ENCODE results near the gene CACNA2D3. TPM values are rescaled to one million over a fixed set of nuclear protein-coding genes. Genes with fewer than 3 reads are reported as not detected.

Gene CACNA2D3
- polyA plus RNA-seq, 1 donor from 2014 or later: 26.2 TPM

GRCh38 chr3:54746722-54747121, 624.4 kb downstream of the CACNA2D3 start:
- Histone ChIP-seq H2AFZ (ENCODE audit: low read depth, low read length) (no peak overlapping the region), H3K36me3 (ENCODE audit: insufficient read depth, low read length) (no peaks in the 10 kb centered on the region), H4K20me1 (ENCODE audit: insufficient read depth) (no peaks in the 10 kb centered on the region), H3K9ac (ENCODE audit: low read length) (no peak overlapping the region), H3K9me3 (ENCODE audit: low read length) (no peaks in the 10 kb centered on the region), H3K79me2 (replicated peaks; ENCODE audit: insufficient read depth, low read length) (no peaks in the 10 kb centered on the region), H3K4me2 (ENCODE audit: low read length) (no peak overlapping the region), H3K27me3 (ENCODE audit: insufficient read depth, low read depth, low read length) (no peaks in the 10 kb centered on the region), H3K9me2 (ENCODE audit: insufficient read depth, low read length) (no peaks in the 10 kb centered on the region), H3K4me3 (ENCODE audit: low read length) (no peak overlapping the region), H3F3A (ENCODE audit: insufficient read depth, low read length, poor library complexity, severe bottlenecking) (no peaks in the 10 kb centered on the region), H3K27ac (ENCODE audit: low read length) (no peak overlapping the region)
- no peak for TF ChIP-seq MXI1 (conservative IDR thresholded peaks at IDR 0.05; ENCODE audit: poor library complexity, severe bottlenecking)
- TF ChIP-seq TAF1 (IDR thresholded peaks at IDR 0.05; ENCODE audit: low read depth): no peak
- no peak for TF ChIP-seq RAD21 (conservative IDR thresholded peaks at IDR 0.05)
- no peak for TF ChIP-seq EP300 (conservative IDR thresholded peaks at IDR 0.05; ENCODE audit: poor library complexity, severe bottlenecking)
- no peak for TF ChIP-seq CTCF (IDR thresholded peaks at IDR 0.05; ENCODE audit: poor library complexity, severe bottlenecking)
- TF ChIP-seq POLR2AphosphoS5 (IDR thresholded peaks at IDR 0.05): no peak
- TF ChIP-seq EZH2 (IDR thresholded peaks at IDR 0.05; ENCODE audit: borderline replicate concordance, insufficient read depth, low read length, poor library complexity, severe bottlenecking): no peak
- no peak for TF ChIP-seq SMC3 (conservative IDR thresholded peaks at IDR 0.05; ENCODE audit: poor library complexity)
- no peak for TF ChIP-seq REST (IDR thresholded peaks at IDR 0.05; ENCODE audit: borderline replicate concordance)

- Histone ChIP-seq H3K27ac (ENCODE audit: low read length) (no peak overlapping the region), H2AFZ (ENCODE audit: low read depth, low read length) (no peak overlapping the region), H3F3A (ENCODE audit: insufficient read depth, low read length, poor library complexity, severe bottlenecking) (no peaks in the 10 kb centered on the region), H3K4me2 (ENCODE audit: low read length) (no peak overlapping the region), H4K20me1 (ENCODE audit: insufficient read depth) (no peaks in the 10 kb centered on the region), H3K79me2 (replicated peaks; ENCODE audit: insufficient read depth, low read length) (no peaks in the 10 kb centered on the region), H3K9me2 (ENCODE audit: insufficient read depth, low read length) (no peaks in the 10 kb centered on the region), H3K27me3 (ENCODE audit: insufficient read depth, low read depth, low read length) (no peaks in the 10 kb centered on the region), H3K9me3 (ENCODE audit: low read length) (no peaks in the 10 kb centered on the region), H3K36me3 (ENCODE audit: insufficient read depth, low read length) (no peaks in the 10 kb centered on the region), H3K4me3 (ENCODE audit: low read length) (no peak overlapping the region), H3K9ac (ENCODE audit: low read length) (no peak overlapping the region)
- no peak for TF ChIP-seq EZH2 (IDR thresholded peaks at IDR 0.05; ENCODE audit: borderline replicate concordance, insufficient read depth, low read length, poor library complexity, severe bottlenecking)
- no peak for TF ChIP-seq CTCF (IDR thresholded peaks at IDR 0.05; ENCODE audit: poor library complexity, severe bottlenecking)
- no peak for TF ChIP-seq RAD21 (conservative IDR thresholded peaks at IDR 0.05)
- TF ChIP-seq MXI1 (conservative IDR thresholded peaks at IDR 0.05; ENCODE audit: poor library complexity, severe bottlenecking): no peak
- TF ChIP-seq REST (IDR thresholded peaks at IDR 0.05; ENCODE audit: borderline replicate concordance): no peak
- TF ChIP-seq EP300 (conservative IDR thresholded peaks at IDR 0.05; ENCODE audit: poor library complexity, severe bottlenecking): no peak
These were observed 633.4 kb downstream of the CACNA2D3 start for GRCh38 chr3:54755756-54756155.

Measured in neural cell (in vitro differentiated cells).